NCI-H1105 treated with DMSO at 0.1 percent for 48 hours (cell line): ENCODE measurements around the gene DHCR24.

Experiments used
- DNase-seq: peaks from one replicate; lab custom pipeline; 2025; lab: John Stamatoyannopoulos, UW

The DHCR24 gene

GRCh38 chr1:54816130-54816529, 70.9 kb downstream of the DHCR24 start:
- no peak for DNase-seq

- DNase-seq = no peak
Observed at GRCh38 chr1:54815086-54815876, 71.7 kb downstream of the DHCR24 start.

DNA sequence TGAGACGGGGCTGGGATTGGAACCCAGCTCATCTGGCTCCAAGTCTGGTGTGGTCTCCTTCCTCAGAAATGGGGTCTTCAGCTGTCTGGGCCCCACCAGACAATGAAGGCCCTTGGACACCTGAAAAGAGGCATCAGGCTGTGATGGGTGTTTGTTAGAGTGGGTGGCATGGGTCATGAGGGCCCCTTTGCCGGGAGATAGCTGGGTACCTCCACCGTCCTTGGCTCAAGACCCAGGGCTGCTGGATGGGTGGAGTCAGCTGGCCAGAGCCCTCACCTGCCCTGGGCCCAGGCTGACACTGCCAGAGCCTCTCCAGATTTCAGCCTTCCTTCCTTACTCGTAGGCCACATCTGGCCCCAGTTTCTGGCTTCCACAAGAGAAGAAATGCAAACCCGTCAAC, 72.4 kb downstream of the DHCR24 start:
- DNase-seq = no peak

- no peak for DNase-seq
Observed at GRCh38 chr1:54814126-54814498, 72.9 kb downstream of the DHCR24 start.

- DNase-seq = no peak
Observed at GRCh38 chr1:54813485-54814125, 73.4 kb downstream of the DHCR24 start.

- no peak for DNase-seq
Observed at GRCh38 chr1:54812801-54813484, 74.1 kb downstream of the DHCR24 start.

GRCh38 chr1:54811739-54812655, 75.0 kb downstream of the DHCR24 start:
- no peak for DNase-seq

- no peak for DNase-seq
Observed at GRCh38 chr1:54811066-54811465, 75.9 kb downstream of the DHCR24 start.

DNA sequence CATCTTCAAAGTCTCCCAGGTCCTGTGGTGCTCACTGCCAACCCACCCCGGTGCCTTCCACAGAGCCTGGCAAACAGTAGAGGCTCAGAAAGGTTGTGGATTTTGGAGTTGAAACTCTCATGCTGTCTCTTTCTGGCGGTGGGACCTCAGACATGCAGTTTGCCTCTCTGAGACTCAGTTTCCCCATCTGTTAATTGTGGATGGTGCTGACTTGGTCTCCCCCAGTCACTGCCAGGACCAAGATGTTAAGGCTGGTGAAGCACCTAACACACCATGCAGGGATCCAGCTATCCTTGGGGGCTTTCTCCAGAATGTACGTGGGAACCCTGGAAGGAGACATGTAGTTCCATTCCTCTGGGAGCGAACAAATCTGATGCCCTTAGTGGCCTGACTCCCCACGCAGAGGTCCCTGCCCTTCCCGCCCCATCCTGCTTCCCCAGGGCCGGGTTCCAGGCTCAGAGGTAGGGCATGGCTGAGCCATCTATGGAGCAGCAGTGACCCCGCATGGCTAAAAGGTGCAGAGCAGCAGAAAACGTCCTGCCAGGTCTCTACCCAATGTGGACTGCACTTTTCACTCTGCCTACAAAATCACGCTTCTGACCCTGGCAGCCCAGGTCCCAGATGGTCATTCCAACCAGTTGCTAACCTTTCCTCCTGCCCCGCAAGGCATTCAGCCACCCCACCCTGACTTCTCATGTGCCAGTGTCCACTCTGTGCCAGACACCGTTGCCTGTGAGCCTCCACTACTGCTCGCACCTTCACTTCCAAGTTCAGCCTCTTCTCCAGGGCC, 76.6 kb downstream of the DHCR24 start:
- DNase-seq = peak; percentile 44

DNA sequence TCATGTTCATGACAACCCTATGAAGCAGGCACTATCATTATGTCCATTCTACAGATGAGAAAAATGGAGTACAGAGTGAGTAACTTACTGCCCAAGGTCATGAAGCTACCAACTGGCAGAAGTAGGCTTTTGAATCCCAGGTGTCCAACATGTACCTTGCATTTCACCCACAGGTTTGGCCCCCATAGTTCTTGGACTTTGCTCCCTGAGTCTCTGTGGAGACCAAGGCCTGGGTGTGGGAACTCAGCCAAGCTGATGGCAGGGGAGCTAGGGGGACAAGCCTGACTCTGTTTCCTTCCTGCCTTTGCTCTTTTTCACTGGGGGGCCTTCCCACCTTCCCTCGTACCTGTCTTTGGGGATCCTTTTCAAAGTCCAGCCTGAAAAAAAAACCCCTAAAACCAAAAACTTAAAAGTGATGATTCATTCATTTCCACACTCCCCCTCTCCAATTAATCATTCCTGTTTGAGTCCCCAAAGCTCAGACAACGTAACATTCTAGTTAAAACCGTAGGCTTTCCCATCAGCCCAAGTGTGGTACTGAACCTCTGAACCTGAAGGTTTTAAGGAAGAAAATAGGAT, 77.4 kb downstream of the DHCR24 start:
- no peak for DNase-seq

DNA sequence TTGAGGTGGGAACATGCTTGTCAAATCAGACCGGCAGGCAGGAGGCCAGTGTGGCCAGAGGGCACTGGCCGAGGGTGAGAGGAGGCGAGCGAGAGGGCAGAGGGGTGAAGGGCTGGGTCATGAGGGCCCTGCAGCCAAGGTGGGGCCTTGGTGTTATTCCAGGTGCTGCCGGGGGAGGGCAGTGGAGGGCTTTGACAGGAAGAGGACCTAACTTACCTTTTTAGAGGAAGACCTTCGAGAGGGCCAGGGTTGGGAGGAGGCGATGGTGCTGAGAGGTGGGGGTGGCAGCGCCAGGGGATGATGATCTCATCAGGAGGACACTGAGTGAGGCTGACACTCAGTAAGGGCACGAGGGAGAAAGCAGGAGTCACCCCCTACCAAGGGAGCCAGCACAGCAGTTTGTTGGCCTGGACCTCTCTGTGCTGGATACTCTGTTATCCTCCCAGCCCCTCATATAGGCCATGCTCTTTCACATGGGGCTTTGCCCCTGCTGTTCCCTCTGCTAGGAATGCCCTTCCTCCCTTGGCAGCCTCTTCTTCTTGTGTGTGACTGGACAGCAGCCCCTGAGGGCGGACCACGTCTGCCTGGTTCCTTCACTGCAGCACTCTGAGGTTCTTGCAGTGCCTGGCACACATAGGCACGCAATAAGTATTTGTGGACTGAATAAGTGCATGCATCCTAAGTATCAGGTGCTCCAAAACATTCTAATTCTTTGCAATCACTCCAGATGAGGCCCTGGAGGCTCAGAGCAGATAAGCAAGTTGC, 78.4 kb downstream of the DHCR24 start:
- no peak for DNase-seq

DNA sequence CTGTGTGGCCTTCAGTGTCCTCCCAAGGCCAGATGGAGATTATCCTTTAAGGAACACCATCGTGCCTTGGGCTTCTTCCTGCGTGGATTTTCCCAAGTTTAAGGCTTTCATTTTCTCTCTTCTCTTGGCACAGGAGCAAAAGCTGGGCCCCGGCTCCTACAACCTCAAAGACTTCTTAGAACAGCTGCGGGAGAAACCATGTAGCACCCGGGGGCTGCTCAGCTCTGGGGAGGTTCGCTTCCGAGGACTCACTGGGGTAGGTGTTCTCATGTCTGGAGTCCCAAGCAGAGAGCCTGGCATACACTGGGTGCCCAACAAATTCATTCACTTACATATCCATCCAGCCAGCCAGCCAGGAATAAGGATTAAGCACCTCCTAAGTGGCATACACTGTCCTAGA, 79.2 kb downstream of the DHCR24 start:
- no peak for DNase-seq

GRCh38 chr1:54806931-54807611, 79.9 kb downstream of the DHCR24 start:
- no peak for DNase-seq

DNA sequence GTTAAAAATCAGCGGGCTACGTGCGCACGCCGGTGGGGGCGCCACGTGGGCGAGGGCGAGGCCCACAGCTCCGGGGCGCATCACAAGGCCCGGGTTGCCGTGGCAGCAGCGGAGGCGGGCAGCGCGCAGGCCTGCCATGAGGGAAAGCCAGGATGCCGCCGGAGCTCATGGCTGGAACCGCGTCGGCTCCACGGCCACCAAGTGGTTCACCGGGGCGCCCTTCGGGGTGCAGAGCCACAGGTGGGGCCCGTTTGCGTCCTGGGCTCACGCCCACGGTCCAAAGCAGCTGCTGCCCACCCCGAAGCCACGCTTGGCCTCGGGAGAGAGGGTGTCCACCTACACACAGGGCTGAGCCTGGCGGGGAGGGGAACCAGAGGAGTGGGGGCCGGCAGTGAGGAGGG, 81.0 kb downstream of the DHCR24 start:
- no peak for DNase-seq

GRCh38 chr1:54805466-54805865, 81.5 kb downstream of the DHCR24 start:
- no peak for DNase-seq

DNA sequence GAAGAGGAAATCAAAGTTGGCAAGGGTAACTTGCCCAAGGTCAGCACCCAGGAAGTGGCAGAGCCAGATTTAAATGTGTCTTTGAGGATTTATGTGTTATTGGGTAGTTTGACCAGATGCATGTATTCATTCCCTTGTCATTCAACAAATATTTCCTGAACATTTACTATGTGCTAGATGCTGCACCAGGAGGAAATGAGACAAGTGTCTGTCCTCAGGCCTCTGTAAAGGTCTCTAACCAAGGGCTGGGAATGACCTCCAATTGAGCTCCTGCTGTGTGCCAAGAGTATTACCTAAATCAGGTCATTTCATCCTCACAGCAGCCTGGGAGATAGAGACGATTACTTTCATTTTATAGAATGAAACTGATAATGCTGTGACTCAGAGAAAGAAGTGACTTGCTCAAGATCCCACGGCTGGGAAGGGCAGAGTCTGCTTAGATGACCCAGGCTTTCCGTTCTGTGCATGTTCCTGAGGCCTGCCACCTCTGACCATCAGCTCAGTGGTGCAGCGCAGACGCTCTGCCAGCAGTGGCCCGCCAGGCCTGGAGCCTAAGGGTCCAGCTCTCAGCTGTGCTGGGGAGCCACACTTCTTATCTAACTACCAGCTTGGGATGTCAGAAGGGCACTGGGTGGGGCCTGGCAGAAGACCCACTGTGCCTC, 82.4 kb downstream of the DHCR24 start:
- no peak for DNase-seq

- no peak for DNase-seq
Observed at GRCh38 chr1:54803761-54804470, 83.1 kb downstream of the DHCR24 start.
